Measurements from ENCODE around the gene ALK.

DNA sequence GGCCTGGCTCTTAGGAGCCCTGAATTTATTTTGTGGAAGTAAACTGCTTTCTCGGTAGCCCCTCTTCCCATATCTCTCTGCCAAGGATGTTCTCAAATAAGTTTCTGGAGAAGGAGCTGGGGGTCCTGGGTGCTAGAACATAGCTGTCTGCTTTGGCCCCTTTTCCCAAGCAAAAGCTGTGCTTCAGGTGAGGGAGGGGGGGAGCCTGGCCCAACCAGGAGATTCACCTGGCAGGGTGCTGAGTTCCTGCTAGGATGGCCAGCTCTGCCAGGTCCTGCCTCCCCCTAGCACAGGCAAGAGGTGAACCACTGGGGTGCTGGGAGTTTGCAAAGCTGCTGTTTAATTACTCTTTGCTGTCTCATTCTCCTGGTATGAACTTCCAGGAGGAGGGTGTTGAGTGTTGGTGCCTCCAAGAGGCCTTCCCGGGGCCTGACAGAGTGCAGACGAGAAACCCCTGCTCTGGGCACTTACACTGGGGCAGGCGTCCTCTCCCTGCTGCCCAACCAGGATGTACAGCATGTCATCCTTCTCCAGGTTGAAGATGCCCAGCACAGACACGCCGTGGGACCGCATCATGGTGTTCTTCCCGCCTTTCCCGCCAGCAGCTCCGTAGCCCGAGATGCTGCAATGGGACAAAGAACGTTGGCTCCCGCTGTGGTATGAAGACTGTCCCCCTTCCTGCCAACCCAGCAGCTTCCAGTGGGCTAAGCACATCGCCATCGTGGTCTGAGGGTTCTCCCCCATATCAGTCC is 682.0 kb downstream of the ALK start:
- no peak for TF ChIP-seq CTCF (IDR thresholded peaks at IDR 0.05)
- no peak for TF ChIP-seq POLR2A (IDR thresholded peaks at IDR 0.05; ENCODE audit: low read depth)
- no peak for TF ChIP-seq EP300 (IDR thresholded peaks at IDR 0.05)

Measured in esophagus muscularis mucosa (tissue), 4 donors.